Stimulated activated CD4-positive, alpha-beta T cell treated with anti-CD3 and anti-CD28 coated beads, Interleukin-12 subunit alpha, Interleukin-12 subunit beta, amount 100 ng/mL, for 24 hours (primary cell): ENCODE results near the gene PRKCD.

Experiments
- DNase-seq, 2 experiments: peaks; one replicate each; pipeline ENCODE4 v3.0.0-alpha.2; 2020; ENCODE audit warnings: low read depth in 2 of 2

PRKCD gene

GRCh38 chr3:53155760-53156159 lies 5.2 kb upstream of the PRKCD start:
- DNase-seq = no peak

GRCh38 chr3:53156368-53156834 lies 4.6 kb upstream of the PRKCD start:
- no peak for DNase-seq

- no peak for DNase-seq
Measured at GRCh38 chr3:53157974-53158580, 2.9 kb upstream of the PRKCD start.

- no peak for DNase-seq
Measured at GRCh38 chr3:53158765-53159155, 2.2 kb upstream of the PRKCD start.

GRCh38 chr3:53159156-53160060 lies 1.6 kb upstream of the PRKCD start:
- no peak for DNase-seq

GRCh38 chr3:53160061-53160659 lies 849 bp upstream of the PRKCD start:
- no peak for DNase-seq

- no peak for DNase-seq
Measured at GRCh38 chr3:53161450-53161819, 426 bp downstream of the PRKCD start.

- peak; percentile 13 to 32 for DNase-seq
Measured at GRCh38 chr3:53161820-53162671, 1.0 kb downstream of the PRKCD start.

- DNase-seq = peak in 1 of 2 experiments; percentile 12
Measured at GRCh38 chr3:53162672-53163443, 1.8 kb downstream of the PRKCD start.

- DNase-seq = no peak
Measured at GRCh38 chr3:53163444-53164387, 2.7 kb downstream of the PRKCD start.

- DNase-seq = no peak
Measured at GRCh38 chr3:53164911-53165310, 3.9 kb downstream of the PRKCD start.

GRCh38 chr3:53166206-53166605 lies 5.2 kb downstream of the PRKCD start:
- no peak for DNase-seq

GRCh38 chr3:53166781-53167291 lies 5.8 kb downstream of the PRKCD start:
- no peak for DNase-seq

GRCh38 chr3:53167418-53168174 lies 6.6 kb downstream of the PRKCD start:
- DNase-seq = no peak

GRCh38 chr3:53168175-53168923 lies 7.3 kb downstream of the PRKCD start:
- DNase-seq = no peak

- no peak for DNase-seq
Measured at GRCh38 chr3:53169045-53169831, 8.2 kb downstream of the PRKCD start.

- no peak for DNase-seq
Measured at GRCh38 chr3:53169832-53170324, 8.9 kb downstream of the PRKCD start.
